Thyroid gland (tissue), 4 donors: Measurements from ENCODE around the gene UBA1.

Experiments used
- POLR2A ChIP-seq, 2 donors: fragments of 450-650 bp; IDR thresholded peaks; one replicate each; pipeline ENCODE4 v1.6.1; 2017; ENCODE audit warnings: antibody characterized with exemption in 2 of 2, mild to moderate bottlenecking in 2 of 2, moderate library complexity in 1 of 2
- TF ChIP-seq, protein P1 (sequence below), 6 experiments: fragments of 200-600 bp in 3 of 6; fragments of 450-650 bp in 3 of 6; sonication (generic) in 3 of 6; IDR thresholded peaks; one replicate each; pipeline ENCODE4 v1.5.1; 2016 to 2019; ENCODE audit warnings: antibody characterized with exemption in 6 of 6, mild to moderate bottlenecking in 2 of 6, inconsistent platforms in 1 of 6, moderate library complexity in 1 of 6

DNA sequence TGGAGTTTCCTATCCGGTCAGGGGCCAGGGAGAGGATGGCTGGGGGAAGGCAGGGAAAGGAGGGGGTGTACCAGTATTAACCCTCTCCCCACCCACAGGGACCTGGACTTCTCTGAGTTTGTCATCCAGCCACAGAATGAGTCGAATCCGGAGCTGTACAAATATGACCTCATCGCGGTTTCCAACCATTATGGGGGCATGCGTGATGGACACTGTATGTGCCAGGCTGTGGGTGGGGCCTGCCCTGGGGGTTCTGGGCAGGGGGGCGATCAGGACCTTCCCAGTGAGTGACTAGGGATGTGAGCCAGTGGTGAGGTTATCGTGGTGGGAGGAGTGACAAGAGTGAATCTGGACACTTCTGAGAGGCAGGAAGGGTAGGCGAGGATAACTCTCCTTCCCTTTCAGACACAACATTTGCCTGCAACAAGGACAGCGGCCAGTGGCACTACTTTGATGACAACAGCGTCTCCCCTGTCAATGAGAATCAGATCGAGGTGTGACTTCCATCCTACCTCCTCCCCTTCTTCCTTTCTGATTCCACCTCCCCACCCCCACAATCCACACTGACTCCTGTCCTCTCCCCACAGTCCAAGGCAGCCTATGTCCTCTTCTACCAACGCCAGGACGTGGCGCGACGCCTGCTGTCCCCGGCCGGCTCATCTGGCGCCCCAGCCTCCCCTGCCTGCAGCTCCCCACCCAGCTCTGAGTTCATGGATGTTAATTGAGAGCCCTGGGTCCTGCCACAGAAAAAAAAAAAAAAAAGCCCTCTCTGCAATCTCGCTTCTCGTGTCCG, 53.8 kb downstream of the UBA1 start:
- TF ChIP-seq, protein P1, sequence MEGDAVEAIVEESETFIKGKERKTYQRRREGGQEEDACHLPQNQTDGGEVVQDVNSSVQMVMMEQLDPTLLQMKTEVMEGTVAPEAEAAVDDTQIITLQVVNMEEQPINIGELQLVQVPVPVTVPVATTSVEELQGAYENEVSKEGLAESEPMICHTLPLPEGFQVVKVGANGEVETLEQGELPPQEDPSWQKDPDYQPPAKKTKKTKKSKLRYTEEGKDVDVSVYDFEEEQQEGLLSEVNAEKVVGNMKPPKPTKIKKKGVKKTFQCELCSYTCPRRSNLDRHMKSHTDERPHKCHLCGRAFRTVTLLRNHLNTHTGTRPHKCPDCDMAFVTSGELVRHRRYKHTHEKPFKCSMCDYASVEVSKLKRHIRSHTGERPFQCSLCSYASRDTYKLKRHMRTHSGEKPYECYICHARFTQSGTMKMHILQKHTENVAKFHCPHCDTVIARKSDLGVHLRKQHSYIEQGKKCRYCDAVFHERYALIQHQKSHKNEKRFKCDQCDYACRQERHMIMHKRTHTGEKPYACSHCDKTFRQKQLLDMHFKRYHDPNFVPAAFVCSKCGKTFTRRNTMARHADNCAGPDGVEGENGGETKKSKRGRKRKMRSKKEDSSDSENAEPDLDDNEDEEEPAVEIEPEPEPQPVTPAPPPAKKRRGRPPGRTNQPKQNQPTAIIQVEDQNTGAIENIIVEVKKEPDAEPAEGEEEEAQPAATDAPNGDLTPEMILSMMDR (IDR thresholded peaks at IDR 0.05): no peak
- no peak for TF ChIP-seq POLR2A (IDR thresholded peaks at IDR 0.05)
